Placental pericyte (primary cell): ENCODE results near the gene CFHR3. TPM values are rescaled to one million over a fixed set of nuclear protein-coding genes. Genes with fewer than 3 reads are reported as not detected.

Experiments
- total RNA-seq: library from RNA; depleted of rRNA; stranded (reverse); fragments of >200 nt; gene quantifications from 2 replicates; pipeline ENCODE4 v1.2.3, GENCODE V29; 2012

CFHR3 gene
- not detected in 2 replicates for total RNA-seq

GRCh38 chr1:196774603-196775002, at the start of gene CFHR3:
TSS of gene CFHR3 (plus strand) at chr1:196774840. CDS start at chr1:196774887, 47 bp downstream.

GRCh38 chr1:196819531-196819930, 44.9 kb downstream of the CFHR3 start, which contains the start of gene CFHR1:
TSS of gene CFHR1 (plus strand) at chr1:196819731. CDS start at chr1:196819845, 114 bp downstream.

Other genes starting within 250 kb of the CFHR3 start
- 0.14 and 0.44 TPM in 2 replicates for gene KCNT2, start 166.4 kb upstream of the CFHR3 start, total RNA-seq
- gene CFH, start 122.8 kb upstream of the CFHR3 start, total RNA-seq: 8.6 and 10.5 TPM in 2 replicates
- gene CFHR1, start 44.9 kb downstream of the CFHR3 start, total RNA-seq: not detected in 2 replicates
- not detected in 2 replicates for gene CFHR4, start 113.2 kb downstream of the CFHR3 start, total RNA-seq
- not detected in 2 replicates for gene CFHR2, start 168.9 kb downstream of the CFHR3 start, total RNA-seq
- gene CFHR5, start 202.7 kb downstream of the CFHR3 start, total RNA-seq: not detected in 2 replicates